HepG2 (cell line): ENCODE data around the gene ELAPOR1. TPM values are rescaled to one million over a fixed set of nuclear protein-coding genes. Genes with fewer than 3 reads are reported as not detected.

ENCODE experiments used
- BRCA1 ChIP-seq: sonication (generic); formaldehyde crosslinking; IDR thresholded peaks from 2 replicates; pipeline ENCODE4 v1.4.0; 2020; ENCODE audit warnings: missing genetic modification reagents
- CAMTA2 ChIP-seq: sonication (generic); formaldehyde crosslinking; IDR thresholded peaks from 2 replicates; pipeline ENCODE4 v1.4.0; 2020; ENCODE audit warnings: mild to moderate bottlenecking, missing genetic modification reagents, borderline replicate concordance
- DMAP1 ChIP-seq: IDR thresholded peaks from 2 replicates; pipeline ENCODE4 v1.6.1; 2016
- HNF1B ChIP-seq: sonication (generic); formaldehyde crosslinking; IDR thresholded peaks from 2 replicates; pipeline ENCODE4 v1.5.1; 2020; ENCODE audit warnings: mild to moderate bottlenecking, moderate library complexity, missing genetic modification reagents
- JARID2 ChIP-seq: sonication (generic); formaldehyde crosslinking; IDR thresholded peaks from 2 replicates; pipeline ENCODE4 v1.8.1; 2023; ENCODE audit warnings: missing genetic modification reagents, inconsistent platforms; ENCODE audit not compliant: insufficient replicate concordance
- KDM3A ChIP-seq: IDR thresholded peaks from 2 replicates; pipeline ENCODE4 v1.6.1; 2018; ENCODE audit warnings: low read depth, missing compliant biosample characterization
- KDM6A ChIP-seq: IDR thresholded peaks from 2 replicates; pipeline ENCODE4 v1.6.1; 2016; ENCODE audit warnings: low read depth
- SKIL ChIP-seq: sonication (generic); formaldehyde crosslinking; IDR thresholded peaks from 2 replicates; pipeline ENCODE4 v1.8.0; 2022; ENCODE audit warnings: missing genetic modification reagents, mild to moderate bottlenecking, moderate library complexity, borderline replicate concordance
- SRSF4 ChIP-seq: fragments of 200-400 bp; formaldehyde crosslinking; IDR thresholded peaks from one replicate; pipeline ENCODE4 v1.6.1; 2018; ENCODE audit warnings: mild to moderate bottlenecking, low read depth, low read length, moderate library complexity; ENCODE audit not compliant: poor library complexity, severe bottlenecking
- TCF7 ChIP-seq: sonication (generic); IDR thresholded peaks from 2 replicates; pipeline ENCODE4 v1.6.1; 2016; ENCODE audit warnings: antibody characterized with exemption, low read depth
- TEAD3 ChIP-seq: optimal IDR thresholded peaks from 2 replicates; pipeline ENCODE3; 2016; ENCODE audit warnings: borderline replicate concordance
- XRCC5 ChIP-seq: fragments of 200-400 bp; formaldehyde crosslinking; optimal IDR thresholded peaks from 2 replicates; pipeline ENCODE3; 2017; ENCODE audit warnings: mild to moderate bottlenecking, low read length
- ZBTB4 ChIP-seq: sonication (generic); formaldehyde crosslinking; IDR thresholded peaks from 2 replicates; pipeline ENCODE4 v1.4.0; 2020; ENCODE audit warnings: missing genetic modification reagents, mild to moderate bottlenecking, borderline replicate concordance
- ZEB1 ChIP-seq: IDR thresholded peaks from 2 replicates; pipeline ENCODE4 v1.6.1; 2012; ENCODE audit warnings: mild to moderate bottlenecking, low read depth, inconsistent platforms; ENCODE audit not compliant: insufficient replicate concordance
- ZNF441 ChIP-seq: sonication (generic); formaldehyde crosslinking; IDR thresholded peaks from 2 replicates; pipeline ENCODE4 v1.7.0; 2021; ENCODE audit warnings: missing genetic modification reagents, borderline replicate concordance
- ZNF512 ChIP-seq: sonication (generic); formaldehyde crosslinking; IDR thresholded peaks from 2 replicates; pipeline ENCODE4 v1.4.0; 2020; ENCODE audit warnings: mild to moderate bottlenecking, missing genetic modification reagents
- ZNF546 ChIP-seq: sonication (generic); formaldehyde crosslinking; conservative IDR thresholded peaks from 2 replicates; pipeline ENCODE4 v1.8.1; 2023; ENCODE audit warnings: mild to moderate bottlenecking, missing genetic modification reagents
- ZNF547 ChIP-seq: sonication (generic); formaldehyde crosslinking; IDR thresholded peaks from 2 replicates; pipeline ENCODE4 v1.5.1; 2020; ENCODE audit warnings: mild to moderate bottlenecking, missing genetic modification reagents
- ZNF749 ChIP-seq: sonication (generic); formaldehyde crosslinking; IDR thresholded peaks from 2 replicates; pipeline ENCODE4 v1.8.0; 2022; ENCODE audit warnings: mild to moderate bottlenecking, missing genetic modification reagents, moderate library complexity, borderline replicate concordance
- ZNF792 ChIP-seq: IDR thresholded peaks from 2 replicates; pipeline ENCODE4 v1.6.1; 2016
- ZNF816 ChIP-seq: sonication (generic); formaldehyde crosslinking; IDR thresholded peaks from 2 replicates; pipeline ENCODE4 v1.8.0; 2022; ENCODE audit warnings: missing genetic modification reagents, mild to moderate bottlenecking, borderline replicate concordance
- ZSCAN22 ChIP-seq: sonication (generic); formaldehyde crosslinking; IDR thresholded peaks from 2 replicates; pipeline ENCODE4 v1.4.0; 2020; ENCODE audit warnings: mild to moderate bottlenecking, missing genetic modification reagents
- polyA plus RNA-seq, 8 experiments: library from polyadenylated mRNA; depleted of rRNA in 3 of 8; stranded (reverse) in 7 of 8; unstranded in 1 of 8; fragments of >200 nt; fragmentation: Illumina TruSeq in 4 of 8; extraction: Trizol in 4 of 8; gene quantifications; 2 replicates each; pipeline versions ENCODE4 v1.2.1 to v1.2.3, GENCODE V29; 2011 to 2016; ENCODE audit warnings: low read depth in 4 of 8, missing spikeins in 1 of 8, mixed read lengths in 1 of 8; ENCODE audit not compliant: insufficient read depth in 1 of 8
- total RNA-seq, 5 experiments: library from RNA; depleted of rRNA; stranded (reverse); fragments of >200 nt; fragmentation: Illumina TruSeq; extraction: Trizol; gene quantifications; 2 replicates each; pipeline ENCODE4 v1.2.3, GENCODE V29; 2016; ENCODE audit warnings: low read depth in 1 of 5

ELAPOR1 gene
- total and polyA plus RNA-seq, 2 of the 13 experiments (the other 11 are each of a cell fraction or from before 2014, with no cell fraction given): 0.13 to 0.20 TPM

GRCh38 chr1:109112652-109113285 lies 1.1 kb upstream of the ELAPOR1 start (continued):
- no peak for TF ChIP-seq SKIL (CRISPR knock-in tag)
- TF ChIP-seq XRCC5: peak; percentile 90
- TF ChIP-seq ZNF792 (CRISPR knock-in tag): 0 out of 2 replicates have a peak, but pooled peaks have one; percentile 42
- no peak for TF ChIP-seq CAMTA2 (CRISPR knock-in tag)
- peak; percentile 65; the same call in 1 of the 2 replicates for TF ChIP-seq KDM3A (CRISPR knock-in tag)
- no peak for TF ChIP-seq TCF7
- TF ChIP-seq TEAD3 (CRISPR knock-in tag): peak; percentile 84
- TF ChIP-seq ZNF512 (CRISPR knock-in tag): no peak
- TF ChIP-seq ZNF546: no peak
- TF ChIP-seq ZEB1: no peak
- no peak for TF ChIP-seq KDM6A (CRISPR knock-in tag)
- TF ChIP-seq DMAP1: no peak
- TF ChIP-seq ZBTB4 (CRISPR knock-in tag): no peak
- peak; percentile 56; the same call in 1 of the 2 replicates for TF ChIP-seq HNF1B (CRISPR knock-in tag)
- no peak for TF ChIP-seq JARID2 (CRISPR knock-in tag)
- no peak for TF ChIP-seq BRCA1 (CRISPR knock-in tag)
- TF ChIP-seq ZSCAN22 (CRISPR knock-in tag): no peak
- no peak for TF ChIP-seq ZNF816 (CRISPR knock-in tag)
- no peak for TF ChIP-seq SRSF4
- TF ChIP-seq ZNF749 (CRISPR knock-in tag): no peak
- TF ChIP-seq ZNF547 (CRISPR knock-in tag): no peak
- no peak for TF ChIP-seq ZNF441 (CRISPR knock-in tag)
